Skin epidermis (tissue), 12 donors: Measurements from ENCODE around the gene ENTPD8.

Experiments
- H3K27ac ChIP-seq, 21 experiments: fragments of 200-600 bp; sonication (generic) in 11 of 21; one replicate each; pipeline ENCODE4 v1.5.0; 2020; ENCODE audit warnings: mild to moderate bottlenecking in 3 of 21, inconsistent platforms in 2 of 21, moderate library complexity in 2 of 21
- H3K4me3 ChIP-seq, 7 experiments: fragments of 200-600 bp; sonication (generic) in 2 of 7; one replicate each; pipeline ENCODE4 v1.5.0; 2020; ENCODE audit warnings: inconsistent platforms in 2 of 7, mild to moderate bottlenecking in 2 of 7, moderate library complexity in 1 of 7

Gene ENTPD8

GRCh38 chr9:137441289-137441934, at the start of gene ENTPD8:
Gene ENTPD8, minus strand, starts transcription at chr9:137441357. Its CDS starts 3,072 bp downstream, at chr9:137438285.
- H3K27ac ChIP-seq: no peak within 1 kb of the TSS
- H3K4me3 ChIP-seq: peak within 1 kb of the TSS in 5 of 7 experiments; percentile 7 to 38 (median 20)

GRCh38 chr9:137490532-137491186, 49.5 kb upstream of the ENTPD8 start:
- H3K27ac ChIP-seq: no peak overlapping the region

GRCh38 chr9:137488906-137489305, 47.7 kb upstream of the ENTPD8 start:
- Histone ChIP-seq H3K4me3 (no peak overlapping the region), H3K27ac (no peak overlapping the region)

More at GRCh38 chr9:137490532-137491186, 49.5 kb upstream of the ENTPD8 start:
- H3K4me3 ChIP-seq: no peak overlapping the region

- Histone ChIP-seq H3K4me3 (no peak overlapping the region), H3K27ac (no peak overlapping the region)
Observed at GRCh38 chr9:137488327-137488653, 47.1 kb upstream of the ENTPD8 start.

- Histone ChIP-seq H3K27ac (no peak overlapping the region), H3K4me3 (no peak overlapping the region)
Observed at GRCh38 chr9:137487454-137488326, 46.5 kb upstream of the ENTPD8 start.

- Histone ChIP-seq H3K27ac (no peak overlapping the region), H3K4me3 (no peak overlapping the region)
Observed at GRCh38 chr9:137486545-137487453, 45.6 kb upstream of the ENTPD8 start.

GRCh38 chr9:137486141-137486490, 45.0 kb upstream of the ENTPD8 start:
- H3K4me3 ChIP-seq: no peak overlapping the region
- H3K27ac ChIP-seq: no peak overlapping the region

- Histone ChIP-seq H3K4me3 (no peak overlapping the region), H3K27ac (peak overlapping the region in 1 of 21 experiments; percentile 44)
Observed at GRCh38 chr9:137485343-137486140, 44.4 kb upstream of the ENTPD8 start.

- Histone ChIP-seq H3K27ac (no peak overlapping the region), H3K4me3 (no peak overlapping the region)
Observed at GRCh38 chr9:137484551-137485315, 43.6 kb upstream of the ENTPD8 start.

- H3K27ac ChIP-seq: no peak overlapping the region
Observed at GRCh38 chr9:137482094-137482781, 41.1 kb upstream of the ENTPD8 start.

GRCh38 chr9:137480686-137481683, 39.8 kb upstream of the ENTPD8 start:
- Histone ChIP-seq H3K4me3 (no peak overlapping the region), H3K27ac (no peak overlapping the region)

More at GRCh38 chr9:137482094-137482781, 41.1 kb upstream of the ENTPD8 start:
- no peak overlapping the region for H3K4me3 ChIP-seq

GRCh38 chr9:137479892-137480685, 38.9 kb upstream of the ENTPD8 start:
- Histone ChIP-seq H3K27ac (no peak overlapping the region), H3K4me3 (no peak overlapping the region)

GRCh38 chr9:137478962-137479861, 38.1 kb upstream of the ENTPD8 start:
- no peak overlapping the region for H3K4me3 ChIP-seq
- H3K27ac ChIP-seq: no peak overlapping the region

- Histone ChIP-seq H3K4me3 (no peak overlapping the region), H3K27ac (no peak overlapping the region)
Observed at GRCh38 chr9:137478613-137478961, 37.4 kb upstream of the ENTPD8 start.
